Upper lobe of left lung (tissue), 4 donors: ENCODE results near the gene RBM12.

Experiments used
- CTCF ChIP-seq, 6 experiments: fragments of 450-650 bp in 4 of 6; fragments of 200-600 bp in 2 of 6; sonication (generic) in 2 of 6; IDR thresholded peaks; one replicate each; pipeline ENCODE4 v1.5.1; 2016 to 2019; ENCODE audit warnings: antibody characterized with exemption in 6 of 6
- POLR2A ChIP-seq, 4 donors: fragments of 450-650 bp; IDR thresholded peaks; one replicate each; pipeline ENCODE4 v1.5.1; 2016 to 2017; ENCODE audit warnings: antibody characterized with exemption in 4 of 4, mild to moderate bottlenecking in 2 of 4

- TF ChIP-seq POLR2A (IDR thresholded peaks at IDR 0.05) (no peak), CTCF (IDR thresholded peaks at IDR 0.05) (no peak)
These were observed 46.2 kb downstream of the RBM12 start for GRCh38 chr20:35618263-35619131.
